Transverse colon (tissue), 4 donors: ENCODE results near the gene CLIP1.

Experiments
- POLR2A ChIP-seq: fragments of 450-650 bp; IDR thresholded peaks from one replicate; pipeline ENCODE4 v1.6.1; 2016; ENCODE audit warnings: antibody characterized with exemption, mild to moderate bottlenecking, moderate library complexity
- POLR2AphosphoS5 ChIP-seq, 3 donors: sonication (generic); formaldehyde crosslinking; IDR thresholded peaks; one replicate each; pipeline ENCODE4 v1.6.1; 2016; ENCODE audit warnings: antibody characterized with exemption in 3 of 3
- TF ChIP-seq, protein P1 (sequence below), 5 experiments: fragments of 200-600 bp in 3 of 5; fragments of 450-650 bp in 2 of 5; sonication (generic) in 3 of 5; IDR thresholded peaks; 1 replicate in 2 of 5; 2 replicates in 3 of 5; pipeline ENCODE4 v1.5.1; 2016 to 2017; ENCODE audit warnings: antibody characterized with exemption in 5 of 5, inconsistent platforms in 3 of 5, mild to moderate bottlenecking in 2 of 5, moderate library complexity in 1 of 5

DNA sequence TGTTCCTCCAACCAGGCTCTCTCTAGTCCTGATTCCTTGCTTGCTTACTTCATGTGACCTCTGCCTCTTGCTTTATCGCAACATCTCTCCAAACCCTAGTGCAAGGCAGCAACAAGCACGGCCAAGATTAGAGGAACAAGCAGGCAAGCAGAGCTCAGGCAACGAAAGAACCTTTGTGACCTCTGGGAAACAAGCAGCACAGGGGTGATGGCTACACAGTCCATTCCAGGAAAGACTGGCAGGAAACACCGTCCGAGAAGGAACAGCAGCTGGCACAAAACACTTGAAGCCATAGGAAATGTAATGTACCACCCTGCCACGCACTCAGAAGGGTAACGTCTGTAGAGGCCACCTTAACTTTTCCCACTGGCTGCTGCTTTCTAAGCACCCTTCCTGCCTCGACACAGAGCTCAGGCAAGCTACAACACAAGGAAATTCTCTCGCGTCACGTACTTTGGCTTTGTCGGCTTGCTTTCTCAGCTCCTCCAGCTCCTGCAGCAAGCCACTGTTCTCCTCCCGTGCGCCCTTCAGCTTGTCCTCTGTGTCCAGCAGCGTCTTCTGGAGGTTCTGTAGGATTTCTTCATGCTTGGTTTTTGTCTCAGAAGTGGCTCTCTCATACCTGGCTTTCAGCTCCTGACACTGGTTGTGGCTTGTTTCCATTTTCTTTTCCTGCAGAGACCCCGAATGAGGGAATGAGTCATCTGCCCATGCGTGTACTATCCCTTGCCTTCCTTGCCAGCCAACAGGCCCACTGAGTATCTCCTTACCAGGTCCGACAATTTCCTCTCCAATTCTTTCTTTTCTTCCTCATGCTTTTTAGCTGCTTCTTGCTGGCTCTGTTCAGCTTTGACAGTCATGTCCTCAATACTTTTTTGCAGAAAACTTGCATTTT is 94.7 kb downstream of the CLIP1 start:
- TF ChIP-seq, protein P1, sequence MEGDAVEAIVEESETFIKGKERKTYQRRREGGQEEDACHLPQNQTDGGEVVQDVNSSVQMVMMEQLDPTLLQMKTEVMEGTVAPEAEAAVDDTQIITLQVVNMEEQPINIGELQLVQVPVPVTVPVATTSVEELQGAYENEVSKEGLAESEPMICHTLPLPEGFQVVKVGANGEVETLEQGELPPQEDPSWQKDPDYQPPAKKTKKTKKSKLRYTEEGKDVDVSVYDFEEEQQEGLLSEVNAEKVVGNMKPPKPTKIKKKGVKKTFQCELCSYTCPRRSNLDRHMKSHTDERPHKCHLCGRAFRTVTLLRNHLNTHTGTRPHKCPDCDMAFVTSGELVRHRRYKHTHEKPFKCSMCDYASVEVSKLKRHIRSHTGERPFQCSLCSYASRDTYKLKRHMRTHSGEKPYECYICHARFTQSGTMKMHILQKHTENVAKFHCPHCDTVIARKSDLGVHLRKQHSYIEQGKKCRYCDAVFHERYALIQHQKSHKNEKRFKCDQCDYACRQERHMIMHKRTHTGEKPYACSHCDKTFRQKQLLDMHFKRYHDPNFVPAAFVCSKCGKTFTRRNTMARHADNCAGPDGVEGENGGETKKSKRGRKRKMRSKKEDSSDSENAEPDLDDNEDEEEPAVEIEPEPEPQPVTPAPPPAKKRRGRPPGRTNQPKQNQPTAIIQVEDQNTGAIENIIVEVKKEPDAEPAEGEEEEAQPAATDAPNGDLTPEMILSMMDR (IDR thresholded peaks at IDR 0.05), result no peak
- no peak for TF ChIP-seq POLR2AphosphoS5 (IDR thresholded peaks at IDR 0.05)
- no peak for TF ChIP-seq POLR2A
